Ectodermal cell (in vitro differentiated cells): ENCODE measurements around the gene BCL11A.

Source experiments
- H3K27ac ChIP-seq: 2 replicates; pipeline ENCODE4 v1.7.0; 2013; ENCODE audit warnings: mild to moderate bottlenecking, low read depth, low read length; ENCODE audit not compliant: insufficient read depth, poor library complexity, severe bottlenecking
- H3K27me3 ChIP-seq: 2 replicates; pipeline ENCODE4 v1.7.0; 2013; ENCODE audit warnings: mild to moderate bottlenecking, low read length; ENCODE audit not compliant: insufficient read depth, control insufficient read depth, poor library complexity, severe bottlenecking
- H3K36me3 ChIP-seq: one replicate; pipeline ENCODE4 v1.7.0; 2013; ENCODE audit warnings: low read length; ENCODE audit not compliant: control insufficient read depth, insufficient read depth
- H3K4me1 ChIP-seq: one replicate; pipeline ENCODE4 v1.7.0; 2013; ENCODE audit warnings: low read length; ENCODE audit not compliant: control insufficient read depth, insufficient read depth
- H3K4me3 ChIP-seq: 2 replicates; pipeline ENCODE4 v1.7.0; 2013; ENCODE audit warnings: low read depth, low read length, control low read depth; ENCODE audit not compliant: insufficient read depth
- H3K9me3 ChIP-seq: 2 replicates; pipeline ENCODE4 v1.7.0; 2013; ENCODE audit warnings: mild to moderate bottlenecking, low read length, moderate library complexity; ENCODE audit not compliant: control insufficient read depth
- WGBS, 2 experiments: methylation state at CpG; one replicate each; pipeline ENCODE4 v1.1.7; 2013; ENCODE audit warnings: missing lambda C conversion rate in 2 of 2; 5-methylcytosine and 5-hydroxymethylcytosine counted together

BCL11A gene

GRCh38 chr2:60490441-60490840 lies 63.0 kb downstream of the BCL11A start:
- no peaks in the 10 kb centered on the region for H3K9me3 ChIP-seq
- no peaks in the 10 kb centered on the region for H3K4me1 ChIP-seq
- no peak overlapping the region for H3K27ac ChIP-seq
- no peaks in the 10 kb centered on the region for H3K27me3 ChIP-seq
- H3K36me3 ChIP-seq = no peaks in the 10 kb centered on the region
- H3K4me3 ChIP-seq = no peak overlapping the region
- 89 to 91% methylated on average over 1 of the region's 1 CpG for WGBS, 2 experiments

DNA sequence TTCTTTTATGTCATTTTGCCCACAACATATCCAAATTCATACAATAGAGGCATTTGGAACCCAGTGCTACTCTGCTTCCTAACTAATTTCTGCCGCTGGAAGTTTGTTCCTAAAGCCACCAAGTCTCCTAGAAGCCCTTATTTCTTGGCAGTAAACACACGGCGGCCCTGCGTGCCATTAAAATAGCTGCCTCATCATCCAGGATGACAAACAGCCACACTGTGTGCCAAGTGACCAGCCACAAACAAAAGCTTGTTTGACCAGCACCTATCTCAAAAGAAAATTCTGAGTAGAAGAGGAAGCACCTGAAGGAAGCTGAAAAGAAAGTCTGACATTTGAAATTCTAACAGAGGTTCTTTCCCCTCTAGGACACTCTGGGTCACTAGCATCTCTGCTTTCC lies 64.2 kb downstream of the BCL11A start:
- no peaks in the 10 kb centered on the region for H3K27me3 ChIP-seq
- H3K4me3 ChIP-seq = no peak overlapping the region
- H3K9me3 ChIP-seq = no peaks in the 10 kb centered on the region
- WGBS, 2 experiments = 91 to 96% methylated on average over 4 of the region's 4 CpGs
- peaks cover 2% of the 10 kb centered on the region for H3K4me1 ChIP-seq
- H3K27ac ChIP-seq = no peak overlapping the region
- H3K36me3 ChIP-seq = no peaks in the 10 kb centered on the region

DNA sequence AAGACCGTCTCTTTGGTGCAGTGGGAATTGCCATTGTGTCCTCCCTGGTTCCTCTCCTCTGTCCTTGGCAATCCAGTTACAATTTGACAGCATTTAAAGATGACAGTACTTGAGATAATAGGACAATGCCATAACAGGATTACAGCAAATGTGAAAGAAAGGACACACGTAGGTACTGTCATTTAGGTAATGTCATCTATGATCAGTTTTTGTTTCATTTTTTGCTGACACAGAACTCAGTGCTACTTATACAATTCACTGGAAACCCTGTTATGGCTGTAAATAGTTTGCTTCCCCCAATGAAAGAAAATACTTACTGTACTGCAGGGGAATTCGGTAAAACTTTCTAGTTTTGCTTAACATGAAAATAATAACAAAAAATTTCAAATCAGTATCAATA lies 65.2 kb downstream of the BCL11A start:
- Histone ChIP-seq H3K27me3 (no peaks in the 10 kb centered on the region), H3K4me3 (no peak overlapping the region), H3K4me1 (peaks cover 9% of the 10 kb centered on the region), H3K9me3 (no peaks in the 10 kb centered on the region), H3K27ac (no peak overlapping the region), H3K36me3 (no peaks in the 10 kb centered on the region)
- WGBS, 2 experiments = 90 to 100% methylated on average over 2 to 3 of the region's 3 CpGs

DNA sequence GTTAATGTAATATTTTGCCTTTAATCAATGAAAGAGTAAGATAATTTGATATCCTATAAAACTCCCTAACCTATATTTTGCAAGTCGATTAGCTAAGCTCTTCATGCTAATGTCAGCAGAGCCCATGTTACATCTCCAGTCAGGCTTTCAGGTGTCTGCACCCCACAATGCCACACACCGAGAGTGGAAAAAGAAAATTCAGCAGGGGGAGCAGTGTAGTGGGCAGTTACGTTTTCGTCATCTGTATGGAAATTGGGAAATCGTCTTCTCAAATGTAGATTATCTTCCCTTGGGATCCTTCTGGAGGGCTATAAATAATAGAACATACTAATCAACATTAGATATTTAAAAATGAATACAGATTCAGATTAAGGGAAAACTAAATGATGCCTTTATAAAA lies 66.3 kb downstream of the BCL11A start:
- 91 to 96% methylated on average over 4 to 5 of the region's 5 CpGs for WGBS, 2 experiments
- Histone ChIP-seq H3K27me3 (no peaks in the 10 kb centered on the region), H3K4me3 (no peak overlapping the region), H3K27ac (no peak overlapping the region), H3K36me3 (no peaks in the 10 kb centered on the region), H3K4me1 (peaks cover 9% of the 10 kb centered on the region), H3K9me3 (no peaks in the 10 kb centered on the region)

GRCh38 chr2:60486551-60486950 lies 66.9 kb downstream of the BCL11A start:
- Histone ChIP-seq H3K4me3 (no peak overlapping the region), H3K36me3 (no peaks in the 10 kb centered on the region), H3K27me3 (no peaks in the 10 kb centered on the region), H3K27ac (no peak overlapping the region), H3K9me3 (no peaks in the 10 kb centered on the region), H3K4me1 (peaks cover 9% of the 10 kb centered on the region)
- 90 to 95% methylated on average over 2 to 3 of the region's 3 CpGs for WGBS, 2 experiments

DNA sequence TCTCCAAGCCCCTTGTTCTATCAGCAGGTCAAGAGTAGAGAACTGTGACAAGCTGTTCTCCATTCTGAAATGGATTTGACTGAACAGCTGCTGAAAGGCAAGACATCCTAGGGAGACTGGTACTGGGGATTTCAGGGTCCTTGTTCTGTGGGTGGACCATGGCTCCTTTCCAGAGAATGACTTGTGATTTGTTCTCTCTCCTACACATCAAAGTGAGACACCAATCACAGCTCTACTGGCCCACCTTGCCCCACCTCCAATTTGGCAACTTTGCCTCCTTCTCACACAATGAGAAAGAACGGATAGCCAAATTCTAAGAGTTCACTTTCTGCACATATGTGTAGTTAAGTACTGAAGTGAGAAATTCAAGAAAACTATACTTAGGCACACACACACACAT lies 67.4 kb downstream of the BCL11A start:
- Histone ChIP-seq H3K4me1 (peaks cover 9% of the 10 kb centered on the region), H3K27me3 (no peaks in the 10 kb centered on the region), H3K36me3 (no peaks in the 10 kb centered on the region), H3K27ac (no peak overlapping the region), H3K4me3 (no peak overlapping the region), H3K9me3 (no peaks in the 10 kb centered on the region)
- no CpG with 5 or more reads among the region's 1 CpG for WGBS, 2 experiments

- Histone ChIP-seq H3K27ac (no peak overlapping the region), H3K36me3 (no peaks in the 10 kb centered on the region), H3K4me3 (no peak overlapping the region), H3K27me3 (no peaks in the 10 kb centered on the region), H3K9me3 (no peaks in the 10 kb centered on the region), H3K4me1 (peaks cover 9% of the 10 kb centered on the region)
- 93 to 94% methylated on average over 5 of the region's 5 CpGs for WGBS, 2 experiments
Measured at GRCh38 chr2:60485550-60485949, 67.9 kb downstream of the BCL11A start.

DNA sequence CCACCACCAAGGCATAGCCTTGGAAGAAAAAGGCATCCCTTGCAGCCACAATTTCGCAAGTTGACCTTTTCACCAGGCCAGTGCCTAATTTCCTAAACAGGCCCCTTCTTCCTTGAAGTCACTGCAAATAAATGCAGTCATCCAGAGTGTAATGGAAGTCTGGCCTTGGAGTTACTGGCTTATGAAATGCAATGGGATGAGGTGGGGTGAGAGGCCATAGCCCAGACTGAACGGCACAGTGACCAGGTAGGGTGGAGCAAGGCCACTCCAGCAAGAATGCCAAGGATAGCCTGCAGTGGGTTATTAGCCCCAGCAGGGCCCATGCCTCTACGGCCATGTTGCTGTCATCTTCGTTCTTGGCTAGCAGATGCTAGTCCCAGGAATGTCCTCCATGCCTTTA lies 68.4 kb downstream of the BCL11A start:
- Histone ChIP-seq H3K27me3 (no peaks in the 10 kb centered on the region), H3K27ac (no peak overlapping the region), H3K9me3 (no peaks in the 10 kb centered on the region), H3K36me3 (no peaks in the 10 kb centered on the region), H3K4me1 (peaks cover 9% of the 10 kb centered on the region), H3K4me3 (no peak overlapping the region)
- 90 to 95% methylated on average over 4 of the region's 4 CpGs for WGBS, 2 experiments

GRCh38 chr2:60484133-60484645 lies 69.3 kb downstream of the BCL11A start:
- 69 to 73% methylated on average over 7 of the region's 7 CpGs for WGBS, 2 experiments
- Histone ChIP-seq H3K9me3 (no peaks in the 10 kb centered on the region), H3K4me3 (no peak overlapping the region), H3K36me3 (no peaks in the 10 kb centered on the region), H3K4me1 (peaks cover 9% of the 10 kb centered on the region), H3K27me3 (no peaks in the 10 kb centered on the region), H3K27ac (no peak overlapping the region)

DNA sequence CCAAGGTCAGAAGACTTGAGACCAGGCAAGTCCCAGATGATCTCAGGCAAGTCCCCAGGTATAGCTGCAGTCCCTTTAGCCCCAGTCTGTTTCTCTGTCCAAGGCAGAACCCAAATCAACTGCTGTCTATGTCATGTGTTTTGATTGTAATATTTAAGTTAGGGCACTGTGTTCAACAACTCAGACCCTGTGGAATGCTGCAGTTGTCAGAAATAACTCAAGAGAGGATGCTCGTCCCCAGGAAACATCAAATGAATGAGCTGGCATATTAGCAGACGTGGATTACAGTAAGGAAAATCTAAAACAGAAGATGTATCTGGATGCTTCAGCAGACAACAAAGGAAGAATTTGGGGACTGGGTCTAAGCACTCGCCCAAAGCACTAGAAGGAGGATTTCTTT lies 70.1 kb downstream of the BCL11A start:
- H3K27me3 ChIP-seq = no peaks in the 10 kb centered on the region
- no peaks in the 10 kb centered on the region for H3K36me3 ChIP-seq
- 87 to 92% methylated on average over 3 of the region's 3 CpGs for WGBS, 2 experiments
- H3K4me3 ChIP-seq = no peak overlapping the region
- H3K27ac ChIP-seq = no peak overlapping the region
- peaks cover 9% of the 10 kb centered on the region for H3K4me1 ChIP-seq
- no peaks in the 10 kb centered on the region for H3K9me3 ChIP-seq

DNA sequence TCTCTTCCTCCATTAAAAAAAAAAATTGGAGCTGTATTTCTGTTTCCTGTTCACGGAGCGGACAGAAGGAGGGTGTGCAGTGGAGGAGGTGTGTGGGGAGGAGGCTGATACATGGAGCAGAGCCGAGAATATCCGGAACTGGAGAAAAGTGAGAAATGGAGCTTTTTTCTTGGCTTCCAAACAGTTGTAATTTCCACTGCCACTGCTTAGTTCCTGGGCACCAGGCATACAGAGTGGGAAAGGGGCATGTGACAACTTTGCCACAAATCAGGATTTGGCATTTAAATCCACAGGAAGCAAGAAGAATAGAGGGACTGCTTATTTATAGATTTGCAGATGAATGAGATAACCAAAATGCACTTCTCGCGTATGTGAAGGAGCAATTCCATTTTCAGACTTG lies 71.2 kb downstream of the BCL11A start:
- no peaks in the 10 kb centered on the region for H3K9me3 ChIP-seq
- H3K27ac ChIP-seq = no peak overlapping the region
- 96% methylated on average over 6 of the region's 6 CpGs for WGBS, 2 experiments
- H3K36me3 ChIP-seq = no peaks in the 10 kb centered on the region
- H3K4me1 ChIP-seq = peaks cover 9% of the 10 kb centered on the region
- no peaks in the 10 kb centered on the region for H3K27me3 ChIP-seq
- H3K4me3 ChIP-seq = no peak overlapping the region
